Medulla oblongata (tissue), 1 donor: ENCODE measurements around the gene DPP10.
A peak's percentile ranks its signal among the peaks of the same experiment; 100 is the strongest.

ENCODE experiments used
- DNase-seq: peaks from one replicate; pipeline ENCODE4 v3.0.0-alpha.2; 2015; ENCODE audit errors: extremely low spot score

DPP10 gene

DNA sequence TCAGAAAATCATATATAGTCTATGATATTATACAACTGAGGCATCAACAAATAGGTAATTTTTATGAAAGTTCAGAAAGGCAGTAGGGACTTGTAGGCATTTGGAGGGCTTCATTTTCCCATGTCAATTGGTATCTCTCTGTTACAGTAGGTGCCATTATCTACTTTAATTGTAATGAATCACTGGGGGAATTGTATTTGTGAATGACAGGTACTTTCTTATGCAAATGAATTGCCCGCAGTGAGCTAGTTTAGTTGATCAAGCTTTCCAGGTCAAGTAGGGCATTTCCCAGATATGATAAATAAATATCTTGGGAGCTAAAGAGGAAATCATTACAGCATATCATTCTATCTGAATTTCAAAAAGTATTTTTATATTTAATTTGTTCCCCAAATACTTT, 1116.3 kb downstream of the DPP10 start:
- DNase-seq, result no peak

GRCh38 chr2:115560666-115561065, 1118.2 kb downstream of the DPP10 start:
- no peak for DNase-seq

DNA sequence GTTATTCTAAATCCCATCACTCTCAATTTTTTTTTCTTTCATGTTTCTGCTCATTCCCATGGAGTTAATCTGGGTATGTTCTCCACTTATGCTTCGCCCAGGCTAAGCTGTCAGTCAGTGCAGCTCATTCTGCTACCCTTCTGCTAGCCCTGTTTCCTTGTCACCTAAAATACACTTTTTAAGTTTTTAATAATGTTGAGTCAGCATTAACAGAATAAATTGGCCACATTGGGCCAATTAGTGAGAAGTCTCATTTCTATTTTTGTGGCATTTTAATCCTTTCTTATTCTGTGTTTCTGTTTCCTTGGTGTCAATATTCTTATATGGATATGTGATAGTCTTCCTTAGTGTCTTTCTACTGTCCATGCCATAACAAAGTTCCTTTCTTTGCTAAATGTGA, 1126.2 kb downstream of the DPP10 start:
- no peak for DNase-seq

DNA sequence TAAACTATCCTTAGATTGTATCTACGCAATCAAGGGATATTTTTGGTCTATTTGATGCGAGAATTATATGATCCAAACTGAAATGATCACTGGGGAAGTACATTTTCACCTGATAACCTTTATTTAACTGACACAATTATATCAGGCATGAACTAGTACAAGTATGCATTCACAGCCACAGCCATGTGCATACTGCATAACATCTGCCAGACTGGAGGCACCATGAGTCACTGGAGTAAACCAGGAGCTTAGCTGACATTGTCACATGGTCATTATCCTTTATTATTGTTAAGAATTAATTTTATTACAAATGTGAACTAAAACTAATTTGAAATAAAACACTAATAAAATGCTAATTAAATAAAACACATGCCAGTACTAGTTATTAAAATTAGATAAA, 1127.1 kb downstream of the DPP10 start:
- no peak for DNase-seq

GRCh38 chr2:115572746-115573145, 1130.3 kb downstream of the DPP10 start:
- DNase-seq, result no peak

DNA sequence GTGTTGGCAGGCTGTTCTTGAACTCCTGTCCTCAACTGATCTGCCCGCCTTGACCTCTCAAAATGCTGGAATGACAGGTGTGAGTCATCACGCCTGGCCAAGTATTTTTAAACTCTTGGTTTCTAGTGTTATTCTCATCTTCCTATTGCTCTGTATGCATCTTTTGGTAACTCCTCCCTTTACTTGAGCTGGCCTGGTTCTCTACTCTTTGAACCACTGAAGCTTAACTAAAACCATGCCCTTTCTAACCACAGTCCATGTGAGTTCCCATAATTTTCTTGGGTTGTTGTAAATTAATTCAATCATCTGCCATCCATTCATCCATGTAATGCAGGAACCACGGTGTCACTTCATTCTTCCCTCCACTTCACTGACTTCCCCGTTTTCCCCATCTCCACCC, 1131.3 kb downstream of the DPP10 start:
- no peak for DNase-seq

DNA sequence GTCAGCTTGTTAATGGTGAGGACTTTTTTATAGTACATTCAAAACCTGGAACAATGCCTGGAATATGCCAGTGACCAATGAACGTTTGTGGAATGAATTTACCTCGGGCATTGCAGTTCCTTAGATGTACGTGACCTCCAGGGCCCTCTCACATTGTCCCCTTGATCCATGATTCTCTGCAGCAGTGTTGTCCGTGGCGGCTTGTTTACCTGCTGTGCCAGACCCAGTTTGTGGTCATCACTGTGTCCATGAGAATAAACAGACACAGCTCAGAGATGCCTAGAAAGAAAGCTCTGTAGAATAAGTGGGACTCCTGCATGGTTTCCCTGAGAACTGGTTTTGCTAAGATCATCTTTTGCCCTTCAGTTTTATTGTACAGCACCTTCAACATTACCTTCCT, 1132.2 kb downstream of the DPP10 start:
- no peak for DNase-seq

DNA sequence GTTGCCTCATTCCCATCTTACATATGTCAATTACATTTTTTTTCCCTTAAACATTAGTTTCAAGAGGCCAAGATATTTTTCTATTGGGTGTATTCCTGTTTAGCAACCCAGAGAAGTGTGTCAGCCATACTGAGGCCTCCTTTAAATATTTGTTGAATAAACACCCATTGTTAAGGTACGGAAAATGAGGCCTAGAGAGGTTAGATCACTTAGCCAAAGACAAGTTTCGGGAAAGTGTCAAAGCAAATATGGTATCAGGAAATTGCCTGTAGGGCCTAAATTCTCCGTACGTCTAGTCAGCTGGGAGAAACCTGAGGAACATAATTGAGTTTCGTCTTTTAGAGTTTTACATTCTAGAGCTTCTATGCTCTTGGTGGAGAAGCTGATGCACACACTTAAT, 1138.3 kb downstream of the DPP10 start:
- DNase-seq, result no peak

GRCh38 chr2:115584507-115584906, 1142.1 kb downstream of the DPP10 start:
- peak; percentile 10 for DNase-seq

DNA sequence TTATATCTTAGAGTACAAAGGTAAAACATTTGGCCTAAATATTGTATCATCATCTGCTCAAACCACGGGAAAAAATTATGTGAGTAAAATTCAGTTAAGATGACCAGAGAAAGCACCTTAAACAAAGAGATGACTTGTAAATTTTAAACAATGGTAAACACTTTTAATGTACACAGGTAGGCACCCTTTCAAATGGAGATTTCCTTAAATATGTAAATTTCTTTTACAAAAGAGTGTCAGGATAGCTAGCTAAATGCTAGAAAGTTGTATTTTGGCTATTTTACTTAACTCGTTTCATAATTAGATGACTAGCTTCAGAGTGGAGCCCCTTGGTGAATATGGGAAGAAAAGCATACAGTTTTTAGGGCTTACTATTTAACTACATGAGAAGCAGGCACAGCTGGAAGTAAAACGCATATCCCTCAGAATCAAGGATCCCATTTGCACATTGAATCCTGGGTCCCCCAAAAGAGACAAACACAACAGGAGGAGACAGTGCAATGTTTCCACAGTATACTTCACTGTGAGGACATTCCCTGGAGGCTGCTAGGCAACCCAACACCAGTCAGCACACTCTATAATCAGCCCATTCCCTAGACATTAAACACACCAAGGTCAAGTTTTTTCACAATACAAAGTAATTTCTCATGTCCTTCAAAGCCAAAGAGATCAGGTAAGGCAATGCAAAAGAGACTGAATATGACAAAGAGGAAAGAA, 1154.4 kb downstream of the DPP10 start:
- no peak for DNase-seq

DNA sequence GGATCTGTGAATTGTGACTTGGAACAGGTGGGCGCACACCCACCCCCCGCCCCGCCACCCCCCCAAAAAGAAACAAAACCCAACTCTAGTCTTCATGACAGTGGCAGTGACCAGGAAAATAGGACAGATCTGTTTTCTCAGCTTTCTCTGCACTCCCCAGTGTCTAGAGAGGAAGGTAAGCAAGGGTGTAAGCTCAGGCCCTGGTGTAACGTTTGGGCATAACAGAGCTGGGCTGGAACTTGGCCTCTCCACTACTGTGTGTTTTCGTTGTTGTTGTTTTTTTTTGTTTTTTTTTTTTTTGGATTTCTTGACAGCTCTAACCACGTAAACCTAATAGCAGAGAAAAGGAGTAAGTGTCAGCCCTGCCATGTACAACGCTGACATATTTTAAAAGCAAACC, 1160.8 kb downstream of the DPP10 start:
- DNase-seq, result no peak

GRCh38 chr2:115606350-115606749, 1163.9 kb downstream of the DPP10 start:
- no peak for DNase-seq

DNA sequence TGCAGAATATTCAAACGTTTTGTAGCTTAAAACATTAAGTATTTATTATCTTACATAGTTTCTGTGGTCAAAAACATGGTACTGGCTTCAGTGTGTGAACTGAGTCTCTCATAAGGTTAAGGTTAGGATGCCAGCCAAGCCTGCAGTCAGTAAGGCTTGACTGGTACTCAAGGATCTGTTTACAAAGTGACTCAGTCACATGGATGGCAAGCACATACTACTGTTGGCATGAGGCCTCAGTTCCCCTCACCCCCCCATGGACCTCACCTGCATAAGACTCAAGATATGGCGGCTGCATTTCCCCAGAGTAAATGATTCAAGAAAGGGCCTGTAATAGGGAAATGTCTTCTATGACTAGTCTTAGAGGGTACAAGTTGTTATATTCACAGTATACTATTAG, 1167.5 kb downstream of the DPP10 start:
- DNase-seq, result no peak

DNA sequence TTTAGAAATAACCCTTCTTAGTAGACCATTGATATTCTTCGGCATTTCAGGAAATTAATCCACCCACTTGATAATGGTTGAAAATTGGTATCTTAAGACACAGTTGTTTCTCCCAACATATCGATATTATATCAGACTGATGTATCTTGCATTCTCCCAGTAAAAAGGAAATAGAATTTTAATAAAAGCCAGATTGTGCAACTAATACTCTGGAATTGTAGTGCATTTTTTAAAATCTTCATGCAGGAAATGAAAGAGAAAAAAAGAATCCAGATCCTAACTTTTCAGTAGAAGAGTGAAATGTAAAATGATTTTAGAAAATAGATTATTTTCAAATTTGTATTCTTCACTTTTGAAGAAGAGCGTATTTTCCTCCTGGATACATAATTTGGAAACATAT, 1168.4 kb downstream of the DPP10 start:
- DNase-seq, result no peak

DNA sequence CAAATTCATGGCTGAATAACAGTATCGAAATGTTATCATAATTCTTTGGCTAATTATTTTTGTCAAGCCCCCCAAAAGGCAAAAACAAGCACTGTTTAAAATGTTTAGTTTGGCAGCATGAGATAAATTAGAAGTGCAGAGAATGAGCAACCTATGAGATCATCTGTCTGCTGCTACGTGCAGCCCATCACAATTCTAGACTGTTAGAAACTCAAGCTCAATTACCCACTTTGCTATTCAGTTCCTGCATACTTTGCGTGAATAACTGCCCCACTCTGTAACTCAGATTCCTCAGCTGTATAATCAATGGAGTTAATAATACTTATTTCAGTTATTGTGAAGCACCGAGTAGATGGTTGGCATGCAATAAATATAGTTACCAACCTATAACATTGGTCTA, 1181.9 kb downstream of the DPP10 start:
- no peak for DNase-seq

GRCh38 chr2:115634578-115634977, 1192.1 kb downstream of the DPP10 start:
- DNase-seq, result no peak

GRCh38 chr2:115635430-115635829, 1193.0 kb downstream of the DPP10 start:
- DNase-seq, result no peak

GRCh38 chr2:115649731-115650130, 1207.3 kb downstream of the DPP10 start:
- no peak for DNase-seq

DNA sequence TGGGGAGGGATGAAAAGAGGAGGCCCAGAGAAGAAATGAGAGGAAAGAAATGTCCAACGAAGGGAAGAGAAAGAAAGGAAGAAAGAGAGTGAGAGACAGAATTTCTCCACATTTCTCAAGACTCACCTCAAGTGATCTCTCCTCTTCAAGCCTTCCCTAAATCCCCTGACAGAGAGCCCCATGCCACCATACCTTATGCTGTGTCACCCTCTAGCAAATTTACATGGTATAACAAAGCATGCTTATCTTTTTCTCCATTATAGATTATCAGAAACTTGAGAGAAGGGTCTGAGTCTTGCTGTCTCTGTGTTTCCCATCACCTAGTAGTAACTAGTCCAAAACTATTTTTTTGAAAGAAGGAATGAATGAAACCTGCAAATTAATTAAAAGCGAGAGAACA, 1208.4 kb downstream of the DPP10 start:
- no peak for DNase-seq

DNA sequence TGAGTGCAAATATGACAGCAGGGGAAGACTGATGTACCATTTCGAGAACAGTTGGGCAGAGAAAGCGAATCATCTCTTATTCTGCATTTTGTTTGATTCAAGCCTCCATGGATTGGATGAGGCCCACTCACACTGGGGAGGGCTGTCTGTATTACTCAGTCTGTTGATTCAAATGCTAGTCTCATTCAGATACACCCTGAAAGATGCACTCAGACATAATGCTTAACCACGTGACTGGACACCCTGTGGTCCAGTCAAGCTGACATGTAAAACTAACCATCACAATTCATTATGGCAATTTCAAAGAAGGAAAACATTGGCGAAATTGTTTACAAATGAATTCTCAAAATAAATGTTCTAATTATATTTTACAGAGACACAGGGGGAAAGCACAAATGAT, 1210.2 kb downstream of the DPP10 start:
- DNase-seq, result no peak

DNA sequence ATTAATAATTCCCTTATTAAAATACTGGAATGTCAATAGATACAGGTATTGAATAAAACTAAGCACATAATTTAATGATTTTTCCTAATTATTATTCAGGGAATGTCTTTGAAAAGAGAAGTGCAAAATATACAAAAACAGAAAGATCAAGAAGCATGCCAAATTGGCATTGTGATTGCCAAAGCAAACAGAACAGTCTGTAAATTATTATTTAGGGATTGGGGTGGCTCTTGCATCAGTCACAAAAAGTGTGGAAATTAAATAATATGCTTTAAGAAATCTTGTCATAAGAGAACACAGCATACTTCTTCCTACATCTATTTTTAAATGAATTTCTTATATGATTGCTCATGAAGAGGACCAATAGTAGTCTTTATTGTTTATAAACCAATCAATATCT, 1211.9 kb downstream of the DPP10 start:
- DNase-seq, result no peak

- no peak for DNase-seq
Measured at GRCh38 chr2:115678129-115678528, 1235.7 kb downstream of the DPP10 start.

DNA sequence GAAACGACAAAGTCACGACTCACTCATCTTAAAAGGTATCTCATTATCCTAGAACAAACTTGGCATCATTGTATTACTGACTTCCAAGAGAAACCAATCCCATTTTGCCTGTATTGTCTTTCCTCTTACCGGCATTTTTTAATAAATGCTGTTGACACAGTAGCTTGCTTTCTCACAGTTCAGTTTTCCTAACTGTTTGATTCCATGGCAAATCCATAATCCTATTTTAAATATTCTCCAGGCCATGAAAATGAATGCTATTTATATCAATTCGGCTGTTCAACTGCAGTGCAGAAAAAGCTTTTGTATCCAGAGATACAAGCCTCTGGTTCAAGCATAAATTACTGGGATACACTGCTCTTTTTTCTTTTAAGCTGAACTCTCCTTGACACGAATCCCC, 1241.9 kb downstream of the DPP10 start:
- no peak for DNase-seq

DNA sequence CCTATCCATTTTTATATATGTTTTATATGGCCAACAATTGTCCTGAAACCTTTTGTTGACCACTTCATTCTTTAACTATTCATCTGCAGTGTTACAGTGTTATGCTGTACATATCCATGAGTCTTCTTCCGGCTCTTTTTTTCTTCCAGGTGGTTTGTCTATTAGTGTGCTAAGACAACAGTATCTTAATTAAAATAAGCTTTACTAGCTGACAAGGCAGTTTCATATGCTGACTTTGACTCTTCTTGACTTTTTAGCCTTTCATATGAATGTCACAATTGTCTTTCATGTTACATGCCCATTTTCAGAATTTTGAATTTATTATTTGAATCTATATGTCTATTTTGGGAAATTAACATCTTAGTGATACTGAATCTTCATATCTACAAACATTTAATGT, 1249.0 kb downstream of the DPP10 start:
- no peak for DNase-seq
